GM18909 (cell line): ENCODE results near the gene FIGLA.

Experiments used
- ATAC-seq: cut with Tn5 transposase; IDR thresholded peaks from one replicate; pipeline ENCODE4 v1.9.1; 2021; ENCODE audit warnings: mild to moderate bottlenecking; ENCODE audit not compliant: unreplicated experiment, poor library complexity

FIGLA gene

DNA sequence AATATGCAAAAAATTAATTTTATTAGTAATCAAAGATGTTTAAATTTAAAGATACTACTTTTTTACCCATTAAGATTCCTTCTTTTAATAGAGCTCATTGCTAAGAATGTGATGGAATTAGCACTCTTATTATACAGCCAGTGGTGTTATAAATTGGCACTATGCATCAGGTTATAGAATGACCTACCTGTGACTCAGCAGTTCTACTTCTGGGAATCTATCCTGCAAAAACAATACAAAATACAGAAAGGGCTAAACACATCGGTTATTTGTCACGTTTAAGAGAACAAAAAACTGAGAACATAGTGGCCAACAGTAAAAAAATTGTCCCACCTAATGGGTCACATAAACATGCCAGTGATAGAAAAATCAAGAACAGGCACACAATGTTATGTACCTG lies 13.0 kb downstream of the FIGLA start:
- ATAC-seq: no peak

DNA sequence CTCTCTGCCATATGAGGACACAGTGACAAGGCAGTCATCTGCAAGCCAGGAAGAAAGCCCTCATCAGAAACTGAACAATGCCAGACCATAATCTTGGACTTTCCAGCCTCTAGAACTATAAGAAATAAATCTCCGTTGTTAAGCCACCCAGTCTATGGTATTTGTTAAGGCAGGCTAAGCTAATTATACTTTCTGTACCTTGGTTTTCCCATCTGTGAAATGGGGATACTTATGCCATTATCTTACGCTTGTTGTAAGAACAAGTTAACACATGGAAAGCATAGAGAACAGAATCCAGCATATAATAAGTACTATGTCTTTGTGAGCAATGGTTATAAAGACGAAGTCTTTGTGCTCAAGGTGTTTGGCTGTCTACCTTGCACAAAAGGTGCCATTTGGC lies 14.2 kb downstream of the FIGLA start:
- ATAC-seq: no peak

DNA sequence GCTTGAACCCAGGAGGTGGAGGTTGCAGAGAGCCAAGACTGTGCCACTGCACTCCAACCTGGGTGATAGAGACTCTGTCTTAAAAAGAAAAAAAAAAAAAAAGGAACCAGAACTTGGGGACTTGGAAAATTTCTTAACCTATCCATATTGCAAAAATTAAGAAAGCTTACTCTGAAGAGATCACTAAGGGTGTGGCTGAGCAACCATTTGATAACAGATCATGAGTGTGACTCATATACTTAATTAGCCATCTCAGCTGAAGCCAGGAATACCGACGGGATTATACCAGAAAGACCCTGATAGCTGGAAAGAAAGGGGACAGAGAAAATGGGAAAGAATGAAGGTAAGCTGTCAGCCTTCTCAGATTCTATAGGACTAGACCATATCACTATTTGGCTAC lies 15.3 kb downstream of the FIGLA start:
- no peak for ATAC-seq

DNA sequence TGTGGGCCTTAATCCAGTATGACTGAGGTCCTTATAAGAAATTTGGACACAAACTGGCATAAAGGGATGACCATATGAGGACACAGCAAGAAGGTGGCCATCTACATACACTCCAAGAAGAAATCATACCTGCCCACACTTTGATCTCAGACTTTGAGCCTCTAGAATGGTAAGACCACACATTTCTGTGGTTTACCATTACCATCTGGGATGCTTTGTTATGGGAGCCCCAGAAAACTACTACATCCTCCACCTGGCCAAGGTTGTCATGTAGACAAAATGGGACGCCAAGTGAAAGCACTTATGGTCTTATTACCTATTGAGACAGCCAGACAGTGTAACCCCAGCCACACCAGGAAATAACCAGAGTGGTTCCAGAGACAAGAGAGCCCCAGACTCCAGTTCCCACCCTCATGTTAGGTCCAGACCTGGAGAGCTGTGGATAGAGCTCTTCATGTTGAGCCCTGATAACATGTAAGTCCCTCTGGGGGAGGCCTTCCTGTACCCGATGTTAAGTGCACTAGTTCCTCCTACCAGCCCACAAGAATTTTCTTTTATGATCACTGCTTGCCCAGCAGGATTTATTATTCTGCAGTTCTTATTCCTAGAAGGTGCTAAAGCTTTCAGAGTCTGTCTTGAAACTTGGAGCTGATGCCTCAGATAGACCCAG lies 17.8 kb downstream of the FIGLA start:
- no peak for ATAC-seq

DNA sequence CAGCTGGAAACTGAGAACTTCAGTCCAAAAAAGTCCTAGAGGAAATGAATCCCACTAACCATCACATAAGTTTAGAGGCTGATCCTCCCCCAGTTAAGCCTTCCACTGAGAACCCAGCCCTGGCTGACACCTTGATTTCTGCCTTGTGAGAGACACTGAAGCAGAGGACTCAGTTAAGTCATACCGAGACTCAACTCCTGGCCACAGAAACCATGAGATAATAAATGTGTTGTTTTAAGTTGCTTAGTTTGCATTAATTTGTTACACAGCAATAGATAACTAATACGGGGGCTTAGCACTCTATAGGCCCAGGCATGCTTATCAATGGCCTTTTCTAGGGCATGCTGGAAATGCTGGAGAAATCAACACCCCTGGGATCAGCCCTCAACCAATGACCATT lies 19.0 kb downstream of the FIGLA start:
- peak; percentile 72 for ATAC-seq

DNA sequence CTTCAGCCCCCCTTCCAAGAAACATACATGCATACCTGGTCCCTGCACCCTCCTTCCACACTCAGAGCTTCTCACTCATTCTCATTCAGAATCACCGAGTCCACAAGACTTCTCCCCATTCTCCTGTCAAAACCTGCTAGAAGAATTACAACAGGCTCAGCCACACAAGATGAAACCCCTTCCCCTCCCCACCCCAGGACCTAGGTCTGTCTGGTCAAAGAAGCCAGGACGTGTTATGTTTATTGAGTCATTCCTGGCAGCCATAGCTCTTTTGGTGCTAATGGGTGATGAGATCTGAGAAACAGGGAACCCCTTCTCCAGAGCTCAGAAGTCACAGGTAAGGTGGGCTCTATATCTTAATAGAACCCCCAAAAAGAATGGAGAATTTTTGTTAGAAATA lies 21.0 kb downstream of the FIGLA start:
- ATAC-seq: no peak

DNA sequence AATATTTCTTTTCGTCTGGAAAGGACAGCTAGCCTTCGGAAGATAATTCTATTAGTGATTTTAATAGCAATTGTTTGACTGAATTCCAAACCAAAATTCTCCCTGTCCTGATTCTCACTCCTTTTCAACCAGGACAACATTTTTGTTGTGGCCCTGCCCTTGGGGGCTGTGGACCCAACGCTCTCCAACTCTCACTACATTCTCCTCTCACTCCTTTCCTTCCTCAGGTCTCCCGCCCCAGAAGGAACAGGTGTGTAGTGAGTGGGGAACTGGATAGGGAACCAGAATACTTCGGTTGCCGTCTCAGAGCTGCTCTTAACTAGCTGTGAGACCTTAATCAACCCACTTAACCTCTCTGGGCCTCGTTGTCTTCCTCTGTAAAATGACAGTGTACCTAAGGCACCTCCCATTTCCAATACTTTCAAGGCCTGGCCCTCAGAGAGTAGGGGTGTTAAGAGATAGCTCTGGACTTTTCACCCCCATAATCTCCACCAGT lies 21.8 kb downstream of the FIGLA start:
- no peak for ATAC-seq

DNA sequence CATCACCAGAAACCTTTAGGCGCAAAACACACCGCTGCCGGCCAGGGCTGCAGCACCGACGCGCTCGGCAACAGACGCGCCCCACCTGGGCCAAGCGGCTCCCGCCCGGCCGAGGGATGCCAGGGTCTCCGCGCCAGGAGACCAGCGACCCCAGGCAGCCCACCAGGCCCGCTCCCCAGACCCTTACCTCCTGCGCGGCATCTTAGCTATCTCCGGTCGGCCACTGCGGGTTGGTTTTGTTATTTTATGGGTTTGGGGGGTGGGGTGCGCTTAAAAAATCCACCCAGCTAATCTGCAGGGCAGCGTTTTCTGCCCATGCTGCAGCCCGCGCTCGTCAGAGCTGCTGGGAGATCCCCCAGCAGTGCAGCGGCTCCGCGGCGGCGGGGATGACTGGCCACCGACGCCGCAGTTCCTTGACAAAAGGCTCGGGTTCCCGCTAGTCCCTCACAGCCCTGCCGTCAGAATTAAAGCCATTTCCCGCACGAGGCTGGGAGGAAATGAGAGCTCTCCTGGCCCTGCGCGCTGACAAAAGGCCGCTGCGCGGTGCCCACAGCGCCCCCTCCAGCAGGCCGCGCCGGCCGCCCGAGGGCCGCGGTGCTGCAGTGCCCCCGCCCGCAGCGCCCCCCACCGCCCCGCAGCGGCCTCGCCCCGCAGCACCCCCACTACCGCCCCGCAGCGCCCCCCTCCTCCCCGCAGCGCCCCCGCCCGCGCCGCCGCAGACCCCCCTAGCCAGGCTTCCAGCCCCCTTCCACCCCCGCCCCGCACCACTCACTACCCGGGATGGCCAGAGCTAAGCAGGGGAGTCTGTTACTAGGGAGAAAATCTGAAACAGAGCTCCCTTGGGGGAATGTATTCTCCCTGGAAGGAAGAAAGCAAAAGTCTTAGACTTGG lies 22.5 kb downstream of the FIGLA start, which contains the start of gene ADD2:
Gene ADD2 (minus strand): TSS at position 502 of the 891 bp plus-strand sequence. CDS start 61,792 bp downstream, outside the sequence.
- ATAC-seq: peak; percentile 40

DNA sequence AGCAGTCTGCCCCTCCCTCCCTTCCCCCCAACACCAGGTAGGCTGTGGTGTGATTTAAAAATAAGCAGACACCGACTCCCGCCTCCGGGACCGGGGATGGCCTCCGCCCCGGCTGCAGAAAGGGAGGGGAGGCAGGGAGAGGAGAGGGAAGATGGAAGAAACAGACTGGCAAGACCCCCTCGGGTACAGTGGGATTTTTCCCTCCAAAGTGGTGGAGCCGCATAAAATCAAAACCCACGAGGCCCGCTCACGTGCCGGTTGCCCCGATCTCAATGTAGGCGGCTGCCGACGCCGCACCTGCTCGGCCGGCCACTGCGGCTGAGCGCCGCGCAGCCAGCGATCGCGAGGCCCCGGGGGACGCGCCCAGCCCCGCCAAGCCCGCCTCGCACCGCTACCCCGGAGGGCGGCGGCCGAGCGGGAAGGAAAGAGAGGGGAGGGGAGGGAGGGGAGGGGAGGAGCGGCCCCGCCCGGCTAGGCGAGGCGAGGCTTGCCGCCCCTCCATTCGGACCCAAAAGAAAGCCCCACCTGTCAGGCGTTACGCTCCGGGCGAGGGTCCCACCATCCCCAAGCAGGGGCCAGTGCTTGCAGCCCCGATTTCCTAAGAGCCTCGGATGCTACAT lies 23.3 kb downstream of the FIGLA start:
- ATAC-seq: no peak

DNA sequence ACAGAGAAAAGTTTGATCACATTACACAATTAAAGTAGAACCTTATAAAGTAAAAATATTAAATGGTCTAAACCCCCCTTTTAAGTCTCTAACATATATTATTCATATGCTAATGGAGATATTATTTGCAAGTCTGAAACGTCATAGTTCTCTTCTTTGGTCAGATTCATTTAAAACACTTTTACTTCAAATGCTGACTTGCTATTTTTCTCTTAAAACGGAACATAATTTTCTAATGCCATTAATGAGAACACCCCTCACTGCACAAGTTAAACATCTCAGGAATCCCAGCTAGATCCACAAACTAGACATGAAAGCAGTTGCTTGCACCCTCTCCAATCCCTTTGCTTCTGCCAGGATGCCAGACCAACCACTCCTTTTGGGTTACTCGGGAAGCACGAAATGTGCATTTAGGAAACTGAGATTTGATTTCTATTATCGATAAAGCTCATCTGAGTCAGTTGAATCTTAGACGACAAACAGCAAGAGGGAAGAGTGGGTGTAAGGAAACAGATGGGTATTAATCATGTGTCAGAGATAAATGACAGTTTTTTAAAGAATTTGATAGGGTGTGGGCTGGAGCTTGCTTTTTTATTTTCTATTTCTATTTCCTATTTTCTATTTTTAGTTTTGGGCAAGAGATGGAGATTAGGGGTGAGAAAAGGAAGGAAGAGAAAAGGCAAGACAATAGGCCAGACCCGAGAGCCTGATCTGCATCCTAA lies 23.9 kb downstream of the FIGLA start:
- no peak for ATAC-seq

DNA sequence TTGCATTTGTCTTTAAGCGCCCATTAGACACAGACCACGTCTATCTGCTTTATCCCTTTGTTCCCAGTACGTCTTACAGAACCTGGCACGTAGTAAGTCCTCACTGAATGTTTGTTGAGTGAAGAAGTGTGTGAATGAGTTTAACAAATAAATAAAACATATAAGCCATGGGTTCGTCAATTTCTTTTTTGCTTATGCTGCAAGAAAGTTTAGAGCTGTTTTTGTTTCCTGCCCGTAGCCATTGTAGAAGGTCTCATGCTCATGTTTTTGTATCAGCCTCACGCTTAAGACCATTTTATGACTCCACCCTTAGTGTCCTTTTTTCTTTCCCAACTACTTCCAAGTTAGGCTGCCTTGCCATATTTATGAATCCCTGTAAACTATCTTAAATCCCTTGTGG lies 24.9 kb downstream of the FIGLA start:
- no peak for ATAC-seq

DNA sequence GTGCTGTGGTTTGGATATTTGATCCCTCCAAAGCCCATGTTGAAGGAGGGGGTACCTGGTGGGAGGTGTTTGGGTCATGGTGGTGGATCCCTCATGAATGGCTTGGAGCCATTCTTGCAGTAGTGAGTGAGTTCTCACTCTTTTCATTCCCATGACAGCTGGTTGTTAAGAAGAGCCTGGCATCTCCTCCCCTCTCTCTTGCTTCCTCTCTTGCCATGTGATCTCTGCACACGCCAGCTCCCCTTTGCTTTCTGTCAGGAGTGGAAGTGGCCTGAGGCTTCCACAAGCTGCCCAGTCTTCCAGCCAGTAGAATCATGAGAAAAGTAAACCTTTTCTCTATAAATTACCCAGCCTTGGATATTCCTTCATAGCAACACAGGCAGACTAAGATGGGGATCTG lies 31.0 kb downstream of the FIGLA start:
- no peak for ATAC-seq

DNA sequence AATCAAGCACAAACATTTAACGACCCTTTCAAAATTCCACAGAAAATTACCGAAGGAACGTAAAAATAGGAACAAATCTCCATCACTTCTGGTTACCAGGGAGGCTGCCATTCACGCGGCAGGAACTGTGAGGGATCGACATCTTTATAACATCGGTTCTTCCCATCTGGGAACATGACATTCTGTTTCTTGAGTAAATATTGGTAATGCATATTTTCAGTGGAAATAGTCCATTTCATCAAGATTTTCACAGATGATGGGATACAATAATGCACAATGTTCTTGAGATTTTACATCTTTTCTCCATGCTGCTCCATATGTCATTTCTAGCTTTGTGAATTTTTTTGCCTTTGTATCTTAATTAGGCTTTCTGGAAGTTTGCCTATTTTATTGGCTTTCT lies 32.5 kb downstream of the FIGLA start:
- no peak for ATAC-seq

DNA sequence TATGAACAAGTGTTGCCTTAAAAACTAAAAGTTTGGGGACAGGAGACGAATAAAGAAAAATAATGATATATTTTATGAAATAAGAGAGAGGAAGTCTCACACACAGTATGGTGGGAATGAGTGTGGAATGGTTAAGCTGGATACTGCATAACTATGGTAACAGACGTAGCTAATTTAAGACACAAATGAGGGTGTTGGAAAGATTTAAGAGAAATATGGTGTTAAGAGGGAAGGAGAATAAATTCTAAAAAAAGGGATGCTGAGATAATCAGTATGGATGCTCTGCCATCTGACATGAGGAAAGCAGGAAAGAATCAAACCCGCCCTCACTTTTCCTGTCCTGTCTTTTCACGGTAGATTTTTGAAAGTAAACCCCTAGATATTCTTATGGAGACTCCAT lies 33.1 kb downstream of the FIGLA start:
- no peak for ATAC-seq

DNA sequence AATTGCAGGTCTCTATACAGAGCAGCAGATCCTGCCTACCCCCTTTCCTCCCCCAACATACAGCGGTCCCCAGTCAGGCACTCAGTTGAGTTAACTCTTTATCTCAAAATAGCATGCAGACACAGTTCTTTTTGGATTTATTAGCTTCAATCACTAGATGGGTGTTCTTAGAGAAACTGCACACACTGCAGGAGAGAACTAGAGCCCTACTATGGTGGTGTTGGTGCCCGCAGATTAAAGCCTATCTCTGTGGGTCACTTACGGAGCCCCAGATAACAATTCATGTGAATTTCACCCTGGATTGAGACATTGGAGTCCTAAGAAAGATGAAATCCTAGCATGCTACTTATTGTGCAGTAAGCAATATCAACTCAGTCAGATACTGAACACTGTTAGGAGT lies 34.3 kb downstream of the FIGLA start:
- ATAC-seq: no peak

DNA sequence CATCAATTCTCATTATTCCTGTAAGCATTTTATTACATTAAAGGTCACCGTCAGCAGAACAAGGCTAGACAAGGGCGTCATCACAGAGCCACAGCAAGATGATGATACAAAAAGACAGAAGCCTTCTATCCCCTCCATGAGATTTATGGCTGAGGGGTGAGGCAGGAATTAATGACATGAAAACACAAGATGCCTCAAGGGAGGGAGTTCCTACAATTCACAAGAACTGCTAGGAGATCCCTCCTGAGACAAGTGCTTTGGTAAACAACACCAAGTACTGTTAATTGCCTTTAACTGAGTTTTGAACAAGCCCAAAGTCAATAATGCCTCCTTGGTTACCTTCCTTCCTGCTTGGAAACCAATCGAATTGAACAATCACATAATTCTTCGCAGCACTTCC lies 36.5 kb downstream of the FIGLA start:
- no peak for ATAC-seq

DNA sequence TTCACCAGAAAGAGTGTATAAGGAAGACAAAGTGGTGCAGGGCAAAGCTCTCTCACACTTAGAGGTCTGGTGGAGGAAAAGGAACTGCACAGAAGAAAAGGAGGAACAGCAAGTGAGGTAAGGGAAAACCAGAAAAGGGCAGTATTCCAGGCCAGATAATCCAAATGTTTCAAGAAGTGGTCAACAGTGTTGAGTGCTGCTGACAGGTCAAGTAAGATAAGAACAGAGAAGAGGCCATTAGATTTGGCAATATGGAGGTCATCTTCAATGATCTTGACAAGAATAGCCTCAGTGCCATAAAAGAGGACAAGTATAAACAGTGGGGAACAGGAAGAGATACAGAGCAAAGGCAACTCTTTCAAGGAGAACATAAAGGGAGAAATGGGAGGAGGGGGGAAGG lies 37.4 kb downstream of the FIGLA start:
- ATAC-seq: no peak

DNA sequence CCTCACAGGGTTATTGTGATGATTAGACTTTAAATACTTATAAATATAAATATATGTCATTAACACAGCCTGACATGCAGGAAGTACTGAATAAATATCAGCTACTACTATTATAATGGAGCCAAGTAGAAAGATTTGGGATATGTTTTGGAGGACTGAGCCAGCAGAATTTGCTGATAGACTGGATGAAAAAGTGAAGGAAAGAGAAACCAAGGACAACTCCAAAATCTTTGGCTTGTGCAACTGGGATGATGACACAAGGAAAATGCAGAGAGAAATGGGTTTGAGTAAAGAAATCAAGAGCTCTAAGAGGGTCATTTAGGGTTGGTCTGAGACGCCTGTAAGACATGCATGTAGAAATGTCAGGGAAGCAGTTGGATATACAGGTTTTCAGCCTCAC lies 38.0 kb downstream of the FIGLA start:
- ATAC-seq: no peak

DNA sequence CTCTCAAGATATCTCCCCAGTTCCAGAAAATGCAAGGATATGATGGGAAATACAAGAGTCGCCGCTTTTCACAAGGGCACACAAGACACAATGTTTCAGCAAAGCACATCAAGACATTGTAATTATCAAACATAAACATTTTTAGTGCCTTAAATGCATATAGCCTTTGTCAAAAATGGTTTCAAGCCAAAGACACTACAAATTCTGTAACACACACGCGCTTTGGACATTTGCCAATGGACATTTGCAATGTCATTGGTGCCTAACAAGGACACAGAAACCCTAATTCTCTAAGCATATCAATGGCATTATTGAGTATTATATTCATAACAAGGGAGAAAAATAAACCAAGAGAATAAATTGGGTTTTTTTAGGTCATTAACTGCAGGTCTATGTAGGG lies 38.6 kb downstream of the FIGLA start:
- no peak for ATAC-seq

DNA sequence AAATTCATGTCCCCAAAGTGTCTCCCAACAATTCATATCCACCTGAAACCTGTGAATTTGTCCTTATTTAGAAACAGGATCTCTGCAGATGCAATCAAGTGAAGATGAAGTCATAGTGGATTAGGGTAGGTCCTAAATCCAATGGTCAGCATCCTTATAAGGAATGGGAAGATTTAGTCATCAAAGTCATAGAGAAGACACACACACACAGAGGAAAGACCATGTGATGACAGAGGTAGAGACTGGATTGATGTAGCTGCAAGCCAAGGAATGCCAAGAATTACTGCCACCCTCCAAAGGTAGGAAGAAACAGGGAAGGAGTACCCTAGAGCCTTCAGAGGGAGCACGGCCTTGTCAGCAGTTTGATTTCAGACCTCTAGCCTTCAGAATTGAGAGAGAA lies 40.1 kb downstream of the FIGLA start:
- ATAC-seq: no peak
